Measurements from ENCODE around the gene PLD1. TPM values are rescaled to one million over a fixed set of nuclear protein-coding genes. Genes with fewer than 3 reads are reported as not detected.

PLD1 gene
- total and polyA plus RNA-seq, 2 of the 8 experiments (the other 6 are each of a cell fraction or from before 2014, with no cell fraction given): 1.2 to 2.6 TPM

DNA sequence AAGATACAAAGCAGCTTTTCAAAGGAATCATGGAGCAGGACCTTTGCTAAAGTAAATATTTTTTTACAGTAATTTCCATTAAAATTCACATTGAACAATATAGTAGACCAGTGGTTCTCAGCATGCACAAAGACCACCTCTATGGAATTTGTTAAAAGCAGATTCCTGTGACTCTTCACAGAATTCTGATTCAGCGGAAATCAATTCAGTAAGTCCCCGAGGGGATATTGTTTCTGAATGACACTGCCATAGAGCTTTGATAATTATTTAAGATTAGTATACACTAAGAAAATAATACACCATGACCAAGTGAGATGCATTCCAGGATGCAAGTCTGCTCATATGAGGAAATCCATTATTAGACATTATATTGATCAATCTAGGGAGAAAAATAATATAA is 188.2 kb downstream of the PLD1 start:
- Histone ChIP-seq H2BK120ac (replicated peaks; ENCODE audit: low read depth, low read length) (no peak overlapping the region), H4K20me1 (replicated peaks in 1 of 2; ENCODE audit: control insufficient read depth in 1 of 2, insufficient read depth in 2 of 2, low read length in 2 of 2) (no peaks in the 10 kb centered on the region), H3K4me3 (ENCODE audit: extremely low read depth in 1 of 4, insufficient read depth in 2 of 4, low read depth in 3 of 4, low read length in 4 of 4) (no peak overlapping the region), H3K9ac (replicated peaks in 1 of 4; ENCODE audit: extremely low read depth in 1 of 4, low read depth in 3 of 4, low read length in 3 of 4) (no peak overlapping the region), H3K18ac (ENCODE audit: extremely low read depth, low read length) (no peak overlapping the region), H2BK15ac (ENCODE audit: low read length) (no peak overlapping the region), H3K56ac (replicated peaks; ENCODE audit: insufficient read length, low read depth, low read length) (no peak overlapping the region), H2BK20ac (ENCODE audit: low read length) (no peak overlapping the region), H4K5ac (ENCODE audit: insufficient read length, low read depth, low read length) (no peak overlapping the region), H3K9me3 (ENCODE audit: insufficient read depth in 2 of 2, low read depth in 1 of 2, low read length in 1 of 2) (peaks cover 0 to 5% of the 10 kb centered on the region in 2 experiments; a peak in 2 of 4 replicates), H3K36me3 (ENCODE audit: control insufficient read depth in 2 of 4, insufficient read depth in 4 of 4, low read length in 3 of 4) (no peaks in the 10 kb centered on the region), H3K79me2 (ENCODE audit: control insufficient read depth in 1 of 2, insufficient read depth in 2 of 2, low read length in 2 of 2) (no peaks in the 10 kb centered on the region), H4K8ac (ENCODE audit: extremely low read depth, insufficient read depth, low read length) (no peak overlapping the region), H2AK5ac (ENCODE audit: low read depth, low read length) (no peak overlapping the region), H3K23ac (ENCODE audit: insufficient read length) (no peak overlapping the region), H3K27me3 (replicated peaks in 1 of 4; ENCODE audit: control insufficient read depth in 3 of 4, extremely low read depth in 1 of 4, insufficient read depth in 3 of 4, low read length in 3 of 4) (no peaks in the 10 kb centered on the region), H3K4me2 (ENCODE audit: insufficient read depth in 1 of 2, low read depth in 2 of 2, low read length in 2 of 2) (no peak overlapping the region), H2AFZ (ENCODE audit: low read length) (no peak overlapping the region), H3K4ac (replicated peaks; ENCODE audit: insufficient read length, low read depth, low read length) (no peak overlapping the region), H4K91ac (replicated peaks; ENCODE audit: insufficient read length, low read length) (no peak overlapping the region), H2BK5ac (ENCODE audit: low read depth, low read length) (no peak overlapping the region), H3K14ac (ENCODE audit: insufficient read length) (no peak overlapping the region), H3K23me2 (ENCODE audit: low read depth, low read length) (no peaks in the 10 kb centered on the region), H3K79me1 (ENCODE audit: low read depth, low read length) (no peaks in the 10 kb centered on the region), H2BK12ac (ENCODE audit: low read depth, low read length) (no peak overlapping the region), H3K4me1 (replicated peaks in 1 of 4; ENCODE audit: control insufficient read depth in 3 of 4, insufficient read depth in 4 of 4, low read length in 3 of 4) (no peaks in the 10 kb centered on the region), H3K27ac (ENCODE audit: low read depth, low read length) (no peak overlapping the region)
- no peak for DNase-seq (ENCODE audit: low read depth in 1 of 2, low spot score in 2 of 2)
- WGBS, 2 experiments (ENCODE audit: extremely low coverage in 1 of 2, insufficient coverage in 1 of 2, insufficient read length in 1 of 2, insufficient replicate concordance in 2 of 2, low coverage in 1 of 2, low lambda C conversion rate in 2 of 2, missing lambda C conversion rate in 1 of 2): 91% methylated on average over 2 of the region's 2 CpGs; no CpG with 5 or more reads in 1 of the 2 experiments
- ChIA-PET POLR2A (ENCODE audit: partially characterized antibody) (no interaction called here), CTCF (ENCODE audit: partially characterized antibody) (no interaction called here)
- no peak for FAIRE-seq
- TF ChIP-seq SIRT6 (IDR thresholded peaks at IDR 0.05; ENCODE audit: low read length): no peak

All from H1 (cell line).